Measurements from ENCODE around the gene FAHD1. TPM values are rescaled to one million over a fixed set of nuclear protein-coding genes. Genes with fewer than 3 reads are reported as not detected.

Gene FAHD1
- total RNA-seq, 1 experiment from 2014 or later = 64.0 TPM

DNA sequence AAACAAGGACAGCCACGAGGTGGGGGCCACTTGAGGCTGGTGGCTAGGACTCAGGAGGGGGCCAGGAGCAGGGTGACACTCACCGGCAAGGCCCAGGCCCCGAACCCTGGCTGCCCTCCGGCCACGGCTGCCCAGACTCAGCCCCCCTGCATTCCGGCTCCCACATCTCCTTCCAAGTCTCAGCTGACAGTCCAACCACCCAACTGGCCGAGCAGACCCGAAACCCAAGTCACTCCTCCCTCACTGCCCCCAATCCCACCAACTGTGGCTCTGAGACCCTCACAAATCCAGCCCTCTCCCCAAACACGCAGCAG lies 9.8 kb upstream of the FAHD1 start:
- DNase-seq (ENCODE audit: low read depth) = no peak

- no peak for DNase-seq (ENCODE audit: low read depth)
These were observed 9.3 kb upstream of the FAHD1 start for GRCh38 chr16:1817716-1818115.

DNA sequence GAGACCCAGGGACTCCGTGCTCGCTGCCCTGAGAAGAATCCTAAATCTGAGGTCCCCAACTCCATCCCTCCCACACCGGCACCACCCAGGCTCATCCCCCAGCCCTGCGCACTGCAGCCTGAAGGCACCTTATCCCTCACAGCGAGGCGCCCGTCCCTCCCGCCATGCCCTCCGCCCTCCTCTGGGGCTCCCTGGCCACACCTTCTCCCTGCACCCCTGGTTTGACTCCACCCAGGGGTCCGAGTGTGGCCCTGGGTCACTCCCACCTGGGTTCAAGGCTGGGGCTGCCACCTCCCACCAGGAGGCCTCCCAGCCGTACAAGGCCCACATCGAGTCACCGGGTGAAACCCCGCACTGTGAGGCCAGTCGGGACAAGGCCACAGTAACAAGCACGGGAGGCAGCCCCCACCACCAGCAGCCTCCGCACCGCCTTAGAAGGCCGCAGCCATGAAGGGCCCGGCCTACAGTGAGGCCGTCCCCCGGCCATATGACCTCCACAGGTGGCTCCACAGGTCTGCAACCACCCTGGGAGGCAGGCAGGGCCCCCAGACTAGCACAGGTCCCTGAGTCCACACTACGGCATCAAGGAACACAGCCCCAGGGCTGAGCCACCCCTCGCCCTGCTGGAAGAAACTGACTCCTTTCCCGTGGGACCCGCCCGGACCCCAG lies 8.7 kb upstream of the FAHD1 start:
- no peak for DNase-seq (ENCODE audit: low read depth)

GRCh38 chr16:1818873-1819525 lies 8.0 kb upstream of the FAHD1 start:
- no peak for DNase-seq (ENCODE audit: low read depth)

GRCh38 chr16:1819611-1820010 lies 7.4 kb upstream of the FAHD1 start:
- no peak for DNase-seq (ENCODE audit: low read depth)

GRCh38 chr16:1820096-1820945 lies 6.7 kb upstream of the FAHD1 start:
- no peak for DNase-seq (ENCODE audit: low read depth)

DNA sequence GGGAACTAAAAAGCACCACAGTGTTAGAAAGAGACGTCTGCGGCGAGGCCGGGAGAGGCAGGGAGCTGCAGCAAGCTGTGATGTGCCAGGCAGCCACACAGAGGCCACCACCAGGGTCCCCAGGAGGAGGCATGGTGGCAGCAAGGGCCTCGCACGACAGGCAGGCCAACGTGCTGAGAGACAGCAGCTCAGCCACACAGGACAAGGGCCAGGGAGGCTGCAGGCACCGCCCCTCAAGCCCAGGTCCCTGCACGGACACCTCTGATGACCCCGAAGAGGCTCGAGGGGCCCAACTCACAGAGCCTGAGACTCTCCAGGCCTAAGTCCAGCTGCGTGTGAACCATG lies 6.1 kb upstream of the FAHD1 start:
- no peak for DNase-seq (ENCODE audit: low read depth)

DNA sequence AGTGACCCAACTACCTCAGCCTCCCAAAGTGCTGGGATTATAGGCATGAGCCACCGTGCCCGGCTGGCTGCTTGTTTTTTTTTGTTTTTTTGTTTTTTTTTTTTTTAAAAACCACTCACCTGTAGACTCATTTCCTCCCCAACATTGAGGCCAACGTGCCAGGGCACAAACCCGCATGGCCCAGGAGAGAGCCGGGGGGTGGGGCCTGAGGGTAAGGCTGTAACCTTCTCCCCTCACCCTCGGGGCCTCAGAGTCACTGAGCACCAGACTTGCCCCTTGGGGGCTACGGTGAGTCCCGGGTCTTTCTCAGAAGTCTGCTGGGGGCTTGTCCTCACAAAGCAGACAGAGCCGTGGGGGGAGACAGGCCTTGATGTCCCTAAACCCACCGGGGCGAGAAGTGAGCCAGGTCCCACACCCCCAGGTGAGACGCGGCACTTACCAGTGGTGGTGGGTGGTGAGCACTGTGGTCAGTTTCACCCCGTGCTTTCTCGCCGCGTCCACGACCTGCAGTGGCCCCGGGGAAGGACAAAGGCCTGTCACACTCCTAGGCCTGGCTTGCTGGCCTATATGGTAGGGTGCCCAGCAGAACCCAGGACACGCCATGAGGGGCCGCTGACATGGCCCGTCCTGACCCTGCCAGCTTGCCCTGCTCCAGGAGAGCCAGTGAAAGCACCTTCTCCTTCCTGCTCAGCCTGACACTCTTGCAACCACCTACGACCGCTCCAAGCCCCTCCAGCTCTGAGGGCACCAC lies 5.0 kb upstream of the FAHD1 start:
- no peak for DNase-seq (ENCODE audit: low read depth)

GRCh38 chr16:1822801-1823200 lies 4.2 kb upstream of the FAHD1 start:
- no peak for DNase-seq (ENCODE audit: low read depth)

DNA sequence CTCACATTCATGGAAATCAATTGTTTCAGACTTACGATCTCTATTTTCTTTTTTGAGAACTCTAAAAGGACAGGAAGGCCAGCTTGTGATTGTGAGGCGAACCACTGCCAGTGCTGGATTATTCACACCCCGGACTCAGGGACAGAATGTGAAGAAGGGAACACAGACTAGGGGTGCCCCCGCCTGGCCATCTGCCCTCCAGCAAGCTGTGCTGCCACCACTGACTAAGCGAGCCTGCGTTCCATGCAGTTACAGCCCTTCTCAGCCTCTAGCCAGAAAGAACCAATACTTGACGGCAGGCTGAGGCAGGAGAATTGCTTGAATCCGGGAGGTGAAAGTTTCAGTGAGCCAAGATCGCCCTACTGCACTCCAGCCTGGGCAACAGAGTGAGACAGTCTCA lies 3.2 kb upstream of the FAHD1 start:
- DNase-seq (ENCODE audit: low read depth) = peak; percentile 28

DNA sequence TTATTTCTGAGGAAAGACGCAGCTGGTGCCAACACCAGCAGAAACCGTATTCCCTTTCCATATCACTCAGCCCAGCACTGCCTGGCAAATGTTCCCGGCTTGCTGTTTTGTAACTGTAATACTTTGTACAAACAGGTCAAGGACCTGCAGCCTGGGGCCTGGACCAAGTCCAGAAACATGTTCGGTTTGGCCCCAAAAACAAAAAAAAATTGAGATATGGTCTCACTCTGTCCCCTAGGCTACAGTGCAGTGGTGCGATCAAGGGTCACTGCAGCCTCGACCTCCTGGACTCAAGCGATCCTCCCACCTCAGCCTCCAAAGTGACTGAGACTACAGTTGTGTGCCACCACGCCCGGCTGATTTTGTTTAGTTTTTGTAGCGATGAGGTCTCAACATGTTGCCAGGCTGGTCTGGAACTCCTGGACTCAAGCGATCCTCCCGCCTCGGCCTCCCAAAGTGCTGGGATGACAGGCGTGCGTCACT lies 1.6 kb upstream of the FAHD1 start:
- DNase-seq (ENCODE audit: low read depth) = no peak

- DNase-seq (ENCODE audit: low read depth) = peak; percentile 52
These were observed 929 bp upstream of the FAHD1 start for GRCh38 chr16:1825864-1826690.

GRCh38 chr16:1828645-1829410 lies 1.8 kb downstream of the FAHD1 start:
- no peak for DNase-seq (ENCODE audit: low read depth)

DNA sequence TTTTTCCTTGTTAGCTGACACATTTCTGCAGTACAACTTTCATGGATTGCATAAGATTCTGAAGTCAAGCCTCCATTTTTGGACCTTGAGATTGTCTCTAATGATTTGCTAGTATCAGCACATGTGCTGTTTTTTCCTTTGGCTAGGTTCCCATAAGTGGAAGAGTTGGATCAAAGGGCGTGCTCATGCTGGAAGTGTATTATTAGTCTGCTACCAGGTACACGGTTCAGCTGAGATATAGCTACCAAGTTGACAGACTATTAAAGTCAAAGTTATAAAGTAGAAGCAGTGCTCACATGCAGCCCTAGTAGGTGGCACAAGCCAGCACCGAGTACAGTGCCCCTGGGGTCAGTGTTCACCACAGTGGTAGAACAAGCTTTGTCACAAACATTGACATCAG lies 3.2 kb downstream of the FAHD1 start:
- no peak for DNase-seq (ENCODE audit: low read depth)

DNA sequence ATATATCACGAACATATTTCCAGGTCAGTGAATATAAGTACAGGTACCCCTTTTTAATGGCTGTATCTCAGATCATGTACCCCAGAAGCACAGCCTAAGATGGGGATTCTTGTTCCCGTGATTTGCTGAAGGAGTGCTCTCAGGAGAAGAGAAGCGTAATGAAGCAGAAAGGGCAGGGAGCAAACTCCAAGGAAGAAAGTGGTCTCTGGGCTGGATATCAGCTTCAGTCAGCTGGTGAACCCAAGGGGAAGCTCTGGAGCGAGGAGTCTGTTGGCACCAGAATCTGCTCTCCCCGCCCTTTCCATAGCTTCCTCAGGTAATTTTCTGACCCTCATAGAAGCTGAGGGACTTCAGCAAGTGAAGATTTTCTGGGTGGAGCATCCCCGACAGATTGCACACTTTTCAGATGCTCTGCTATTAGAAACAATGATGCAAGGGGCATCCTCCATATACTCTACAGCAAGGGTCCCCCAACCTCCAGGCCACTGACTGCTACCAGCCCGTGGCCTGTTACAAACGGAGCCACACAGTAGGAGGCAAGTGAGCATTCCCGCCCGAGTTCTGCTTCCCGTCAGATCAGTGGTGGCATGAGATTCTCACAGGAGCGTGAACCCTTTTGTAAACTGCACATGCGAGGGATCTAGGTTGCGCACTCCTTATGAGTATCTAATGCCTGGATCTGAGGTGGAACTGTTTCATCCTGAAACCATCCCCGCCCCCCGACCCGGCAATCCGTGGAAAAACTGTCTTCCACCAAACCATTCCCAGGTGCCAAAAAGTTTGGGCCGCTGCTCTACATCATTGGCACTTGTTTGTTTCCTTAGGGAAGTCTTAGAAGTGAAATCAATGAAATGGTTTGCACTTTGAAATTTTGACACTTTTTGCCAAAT lies 4.4 kb downstream of the FAHD1 start:
- DNase-seq (ENCODE audit: low read depth) = no peak

DNA sequence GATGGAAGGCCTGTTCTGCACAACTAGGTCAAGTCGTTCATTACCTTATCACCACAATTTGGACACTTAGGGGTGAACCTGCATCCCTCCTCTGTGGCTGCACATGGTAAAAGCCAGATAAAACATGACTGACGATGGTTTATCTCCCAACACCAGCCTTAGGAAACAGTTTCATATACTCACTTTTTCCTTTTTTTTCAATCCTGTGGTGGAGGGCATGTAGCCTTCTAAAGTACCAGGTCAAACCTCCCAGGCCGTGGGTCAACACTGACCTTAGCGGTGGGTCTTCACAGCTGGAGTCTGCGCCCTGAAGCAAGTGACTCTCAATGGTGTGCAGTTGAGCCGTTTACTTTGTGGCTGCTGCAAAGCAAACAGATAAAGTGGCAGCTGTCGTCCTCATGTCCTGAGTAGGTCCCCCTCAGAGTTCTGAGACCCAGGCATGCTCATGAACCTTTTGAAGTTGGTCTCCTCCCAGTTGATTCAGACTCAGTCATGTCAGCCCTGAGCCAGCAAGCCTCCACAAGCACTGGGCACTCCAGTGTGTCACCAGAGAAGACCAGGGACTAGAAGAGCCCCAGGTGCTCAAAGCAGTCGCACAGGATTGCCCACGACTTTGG lies 5.9 kb downstream of the FAHD1 start:
- DNase-seq (ENCODE audit: low read depth) = no peak

DNA sequence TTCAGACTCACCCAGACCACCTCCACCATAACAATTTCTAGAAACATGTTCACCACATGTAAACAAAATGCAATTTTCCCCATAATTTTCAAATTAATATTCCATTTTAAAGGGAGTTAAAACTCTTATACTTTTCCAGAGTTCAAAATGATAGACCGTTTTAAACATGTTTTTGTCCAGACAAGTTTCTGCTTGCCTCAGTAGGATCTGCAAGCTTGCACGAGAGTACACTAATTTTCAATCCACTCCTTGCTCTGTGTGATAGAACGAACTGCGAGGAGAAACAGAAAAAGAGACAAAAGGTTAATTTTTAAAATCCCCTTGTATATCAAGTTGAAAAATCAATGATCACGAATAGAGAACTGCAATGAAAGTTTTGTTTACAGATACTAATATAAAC lies 7.1 kb downstream of the FAHD1 start:
- DNase-seq (ENCODE audit: low read depth) = no peak

DNA sequence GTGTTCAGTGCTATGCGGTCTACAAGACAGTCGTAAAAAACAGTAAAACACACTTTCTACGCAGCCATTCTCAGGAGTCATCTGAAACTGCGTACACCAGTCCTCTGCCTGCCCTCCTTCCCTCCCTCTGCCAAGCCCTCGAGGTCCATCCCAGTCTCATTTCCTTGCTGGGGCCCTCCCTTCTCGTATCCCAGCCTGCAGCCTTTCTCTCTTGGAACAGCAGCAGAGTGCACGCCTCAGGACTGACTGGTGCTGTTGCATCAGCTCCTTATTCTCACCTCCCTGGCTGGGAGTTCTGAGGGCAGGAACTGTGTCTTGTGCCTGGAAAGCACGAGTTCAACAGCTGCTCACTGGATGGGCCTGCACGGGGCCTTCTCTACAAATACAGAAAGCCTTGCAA lies 12.5 kb downstream of the FAHD1 start:
- no peak for DNase-seq (ENCODE audit: low read depth)

GRCh38 chr16:1845985-1846384 lies 19.0 kb downstream of the FAHD1 start:
- DNase-seq (ENCODE audit: low read depth) = no peak

All from M059J (cell line).